ENCODE measurements around the gene SLC22A31.

The SLC22A31 gene

GRCh38 chr16:89201439-89202377 lies 1.4 kb upstream of the SLC22A31 start:
- no peak for DNase-seq (ENCODE audit: low read depth)
- no peak overlapping the region for H3K4me3 ChIP-seq (ENCODE audit: low read depth, low read length)
- TF ChIP-seq CTCF (IDR thresholded peaks at IDR 0.05; ENCODE audit: low read depth, low read length, missing control alignments): no peak

GRCh38 chr16:89200850-89201411 lies 594 bp upstream of the SLC22A31 start:
- DNase-seq (ENCODE audit: low read depth): no peak
- no peak overlapping the region for H3K4me3 ChIP-seq (ENCODE audit: low read depth, low read length)
- TF ChIP-seq CTCF (IDR thresholded peaks at IDR 0.05; ENCODE audit: low read depth, low read length, missing control alignments): no peak

- no peak for TF ChIP-seq CTCF (IDR thresholded peaks at IDR 0.05; ENCODE audit: low read depth, low read length, missing control alignments)
- no peak for DNase-seq (ENCODE audit: low read depth)
- H3K4me3 ChIP-seq (ENCODE audit: low read depth, low read length): no peak overlapping the region
Measured at GRCh38 chr16:89199241-89200123, 855 bp downstream of the SLC22A31 start.

GRCh38 chr16:89198417-89199240 lies 1.7 kb downstream of the SLC22A31 start:
- DNase-seq (ENCODE audit: low read depth): no peak
- TF ChIP-seq CTCF (IDR thresholded peaks at IDR 0.05; ENCODE audit: low read depth, low read length, missing control alignments): no peak
- H3K4me3 ChIP-seq (ENCODE audit: low read depth, low read length): no peak overlapping the region

- DNase-seq (ENCODE audit: low read depth): no peak
- TF ChIP-seq CTCF (IDR thresholded peaks at IDR 0.05; ENCODE audit: low read depth, low read length, missing control alignments): no peak
- H3K4me3 ChIP-seq (ENCODE audit: low read depth, low read length): no peak overlapping the region
Measured at GRCh38 chr16:89197633-89198416, 2.5 kb downstream of the SLC22A31 start.

All from GM12864 (cell line).